ENCODE measurements around the gene LRP3. TPM values are rescaled to one million over a fixed set of nuclear protein-coding genes. Genes with fewer than 3 reads are reported as not detected.

LRP3 gene
- total and polyA plus RNA-seq, 2 of the 13 experiments (the other 11 are each of a cell fraction or from before 2014, with no cell fraction given), result 17.6 to 51.6 TPM

- peak; percentile 61 for TF ChIP-seq FOXP4 (CRISPR knock-in tag; IDR thresholded peaks at IDR 0.05)
- no peak for TF ChIP-seq SRSF1 (optimal IDR thresholded peaks at IDR 0.05; ENCODE audit: low read depth, low read length)
- peak; percentile 10; the same call in 1 of the 2 replicates for TF ChIP-seq CEBPG (CRISPR knock-in tag; IDR thresholded peaks at IDR 0.05)
- TF ChIP-seq ZSCAN22 (CRISPR knock-in tag; IDR thresholded peaks at IDR 0.05), result no peak
- no peak for TF ChIP-seq ATAD3A (CRISPR knock-in tag; IDR thresholded peaks at IDR 0.05)
- TF ChIP-seq IRF2 (CRISPR knock-in tag; IDR thresholded peaks at IDR 0.05), result peak; percentile 84
- TF ChIP-seq SETDB1 (CRISPR knock-in tag; IDR thresholded peaks at IDR 0.05; ENCODE audit: borderline replicate concordance), result no peak
- TF ChIP-seq PRDM15 (CRISPR knock-in tag; IDR thresholded peaks at IDR 0.05), result no peak
- TF ChIP-seq CREB1 (IDR thresholded peaks at IDR 0.05), result no peak
- no peak for TF ChIP-seq CREB1 (CRISPR knock-in tag; IDR thresholded peaks at IDR 0.05)
- TF ChIP-seq MAF1 (CRISPR knock-in tag; IDR thresholded peaks at IDR 0.05; ENCODE audit: borderline replicate concordance), result peak; percentile 99
- TF ChIP-seq SALL1 (CRISPR knock-in tag; IDR thresholded peaks at IDR 0.05), result peak; percentile 78
- TF ChIP-seq, protein P1, sequence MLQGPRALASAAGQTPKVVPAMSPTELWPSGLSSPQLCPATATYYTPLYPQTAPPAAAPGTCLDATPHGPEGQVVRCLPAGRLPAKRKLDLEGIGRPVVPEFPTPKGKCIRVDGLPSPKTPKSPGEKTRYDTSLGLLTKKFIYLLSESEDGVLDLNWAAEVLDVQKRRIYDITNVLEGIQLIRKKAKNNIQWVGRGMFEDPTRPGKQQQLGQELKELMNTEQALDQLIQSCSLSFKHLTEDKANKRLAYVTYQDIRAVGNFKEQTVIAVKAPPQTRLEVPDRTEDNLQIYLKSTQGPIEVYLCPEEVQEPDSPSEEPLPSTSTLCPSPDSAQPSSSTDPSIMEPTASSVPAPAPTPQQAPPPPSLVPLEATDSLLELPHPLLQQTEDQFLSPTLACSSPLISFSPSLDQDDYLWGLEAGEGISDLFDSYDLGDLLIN (CRISPR knock-in tag; IDR thresholded peaks at IDR 0.05; ENCODE audit: borderline replicate concordance), result peak; percentile 46; the same call in 1 of the 2 replicates
- TF ChIP-seq ZNF468 (CRISPR knock-in tag; IDR thresholded peaks at IDR 0.05), result no peak
- TF ChIP-seq SMAD1 (CRISPR knock-in tag; IDR thresholded peaks at IDR 0.05; ENCODE audit: borderline replicate concordance, low read depth), result no peak
- no peak for TF ChIP-seq TEAD2 (CRISPR knock-in tag; IDR thresholded peaks at IDR 0.05)
- TF ChIP-seq ZBTB44 (CRISPR knock-in tag; IDR thresholded peaks at IDR 0.05), result no peak
- TF ChIP-seq POLR2A (IDR thresholded peaks at IDR 0.05; ENCODE audit: insufficient read depth in 1 of 2, low read depth in 2 of 2, low read length in 2 of 2), result peak; percentile 98 to 99
- peak; percentile 91; the same call in 1 of the 2 replicates for TF ChIP-seq HOXA5 (CRISPR knock-in tag; IDR thresholded peaks at IDR 0.05)
- peak; percentile 44 for TF ChIP-seq RCOR2 (CRISPR knock-in tag; IDR thresholded peaks at IDR 0.05)
- peak; percentile 83; the same call in 1 of the 2 replicates for TF ChIP-seq BRD4 (CRISPR knock-in tag; IDR thresholded peaks at IDR 0.05)
- TF ChIP-seq MXD1 (CRISPR knock-in tag; IDR thresholded peaks at IDR 0.05), result peak; percentile 21
Observed at GRCh38 chr19:33176670-33177416, 17.3 kb upstream of the LRP3 start (continued).
